ENCODE measurements around the gene DRD4.
A peak's percentile ranks its signal among the peaks of the same experiment; 100 is the strongest.
"Not testable (repeated sequence)": the region's sequence is repeated elsewhere in the genome, so short reads cannot be mapped to it uniquely, and the experiment has no call there.

The DRD4 gene

GRCh38 chr11:688681-689080, 51.6 kb downstream of the DRD4 start:
- peak overlapping the region; percentile 38; the same call in 1 of the 2 replicates for H3K9ac ChIP-seq
- peaks cover 79% of the 10 kb centered on the region for H3K36me3 ChIP-seq
- peak overlapping the region; percentile 44 for H3K27ac ChIP-seq

GRCh38 chr11:689625-690024, 52.6 kb downstream of the DRD4 start:
- Histone ChIP-seq H3K4me1 (peaks cover 65% of the 10 kb centered on the region), H4K20me1 (peaks cover 75% of the 10 kb centered on the region), H3K36me3 (peaks cover 70% of the 10 kb centered on the region), H3K27me3 (no peaks in the 10 kb centered on the region), H3K4me3 (no peak overlapping the region), H3K9ac (peak overlapping the region; percentile 45; the same call in 1 of the 2 replicates), H3K4me2 (peak overlapping the region; percentile 44), H3K27ac (no peak overlapping the region; the same call in 1 of the 2 replicates), H3K9me3 (no peaks in the 10 kb centered on the region)
- no peak for TF ChIP-seq Cebpa-rat (IDR thresholded peaks at IDR 0.05)

More at GRCh38 chr11:688681-689080, 51.6 kb downstream of the DRD4 start:
- H3K4me2 ChIP-seq: peak overlapping the region; percentile 44
- H3K9me3 ChIP-seq: no peaks in the 10 kb centered on the region
- no peak for TF ChIP-seq Cebpa-rat (IDR thresholded peaks at IDR 0.05)
- no peak overlapping the region for H3K4me3 ChIP-seq
- peaks cover 70% of the 10 kb centered on the region for H4K20me1 ChIP-seq
- H3K27me3 ChIP-seq: no peaks in the 10 kb centered on the region
- H3K4me1 ChIP-seq: peaks cover 59% of the 10 kb centered on the region

DNA sequence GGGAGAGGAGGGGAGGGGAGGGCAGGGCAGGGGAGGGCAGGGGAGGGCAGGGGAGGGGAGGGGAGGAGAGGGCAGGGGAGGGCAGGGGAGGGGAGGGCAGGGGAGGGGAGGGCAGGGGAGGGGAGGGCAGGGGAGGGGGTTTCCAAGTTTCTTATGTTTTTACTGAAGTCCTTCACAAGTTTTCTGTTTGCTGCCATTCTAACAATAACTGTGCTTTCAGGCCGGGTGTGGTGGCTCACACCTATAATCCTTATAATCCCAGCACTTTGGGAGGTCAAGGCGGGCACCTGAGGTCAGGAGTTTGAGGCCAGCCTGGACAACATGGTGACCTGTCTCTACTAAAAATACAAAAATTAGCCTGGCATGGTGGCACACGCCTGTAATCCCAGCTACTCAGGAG, 53.2 kb downstream of the DRD4 start:
- H3K27ac ChIP-seq, H3K4me3 ChIP-seq, H3K27me3 ChIP-seq, H3K9me3 ChIP-seq, H3K9ac ChIP-seq: not testable (repeated sequence)
- Histone ChIP-seq H3K36me3 (peaks cover 64% of the 10 kb centered on the region), H4K20me1 (peaks cover 75% of the 10 kb centered on the region), H3K4me2 (peak overlapping the region; percentile 98; the same call in 1 of the 2 replicates), H3K4me1 (peaks cover 65% of the 10 kb centered on the region)

Measured in BLaER1 (cell line).